HepG2 (cell line): ENCODE results near the gene B4GALT3. TPM values are rescaled to one million over a fixed set of nuclear protein-coding genes. Genes with fewer than 3 reads are reported as not detected.

Experiments
- CBFB ChIP-seq: sonication (generic); formaldehyde crosslinking; IDR thresholded peaks from 2 replicates; pipeline ENCODE4 v1.4.0; 2020; ENCODE audit warnings: missing genetic modification reagents
- PRDM10 ChIP-seq: sonication (generic); formaldehyde crosslinking; IDR thresholded peaks from 2 replicates; pipeline ENCODE4 v1.4.0; 2020; ENCODE audit warnings: low read depth, missing genetic modification reagents
- PRDM15 ChIP-seq: sonication (generic); formaldehyde crosslinking; IDR thresholded peaks from 2 replicates; pipeline ENCODE4 v1.4.0; 2020; ENCODE audit warnings: missing genetic modification reagents
- RARG ChIP-seq: sonication (generic); formaldehyde crosslinking; IDR thresholded peaks from 2 replicates; pipeline ENCODE4 v1.4.0; 2020; ENCODE audit warnings: low read depth, mild to moderate bottlenecking, missing genetic modification reagents
- SP4 ChIP-seq: sonication (generic); formaldehyde crosslinking; IDR thresholded peaks from 2 replicates; pipeline ENCODE4 v1.8.1; 2023; ENCODE audit warnings: mild to moderate bottlenecking, missing genetic modification reagents
- SPEN ChIP-seq: sonication (generic); formaldehyde crosslinking; IDR thresholded peaks from 2 replicates; pipeline ENCODE4 v1.5.1; 2020; ENCODE audit warnings: low read depth, mild to moderate bottlenecking, missing genetic modification reagents
- TFAP4 ChIP-seq: sonication (generic); IDR thresholded peaks from 2 replicates; pipeline ENCODE4 v1.6.1; 2016; ENCODE audit warnings: low read depth, borderline replicate concordance
- THAP8 ChIP-seq: sonication (generic); formaldehyde crosslinking; IDR thresholded peaks from 2 replicates; pipeline ENCODE4 v1.5.1; 2020; ENCODE audit warnings: missing genetic modification reagents, mild to moderate bottlenecking, borderline replicate concordance
- ZBTB20 ChIP-seq: sonication (generic); formaldehyde crosslinking; IDR thresholded peaks from 2 replicates; pipeline ENCODE4 v1.8.1; 2023; ENCODE audit warnings: missing genetic modification reagents, low read depth, mild to moderate bottlenecking, borderline replicate concordance
- ZNF616 ChIP-seq: sonication (generic); formaldehyde crosslinking; IDR thresholded peaks from 2 replicates; pipeline ENCODE4 v1.5.0; 2020; ENCODE audit warnings: low read depth, mild to moderate bottlenecking, missing genetic modification reagents
- ZNF788 ChIP-seq: sonication (generic); formaldehyde crosslinking; IDR thresholded peaks from 2 replicates; pipeline ENCODE4 v1.5.0; 2020; ENCODE audit warnings: mild to moderate bottlenecking, missing genetic modification reagents, borderline replicate concordance
- ZZZ3 ChIP-seq: sonication (generic); formaldehyde crosslinking; IDR thresholded peaks from 2 replicates; pipeline ENCODE4 v1.4.0; 2020; ENCODE audit warnings: missing genetic modification reagents, mild to moderate bottlenecking, borderline replicate concordance
- polyA plus RNA-seq, 8 experiments: library from polyadenylated mRNA; depleted of rRNA in 3 of 8; stranded (reverse) in 7 of 8; unstranded in 1 of 8; fragments of >200 nt; fragmentation: Illumina TruSeq in 4 of 8; extraction: Trizol in 4 of 8; gene quantifications; 2 replicates each; pipeline versions ENCODE4 v1.2.1 to v1.2.3, GENCODE V29; 2011 to 2016; ENCODE audit warnings: low read depth in 4 of 8, missing spikeins in 1 of 8, mixed read lengths in 1 of 8; ENCODE audit not compliant: insufficient read depth in 1 of 8
- total RNA-seq, 5 experiments: library from RNA; depleted of rRNA; stranded (reverse); fragments of >200 nt; fragmentation: Illumina TruSeq; extraction: Trizol; gene quantifications; 2 replicates each; pipeline ENCODE4 v1.2.3, GENCODE V29; 2016; ENCODE audit warnings: low read depth in 1 of 5
- TF ChIP-seq, protein P1 (sequence below): sonication (generic); formaldehyde crosslinking; IDR thresholded peaks from 2 replicates; pipeline ENCODE4 v1.8.0; 2022; ENCODE audit warnings: mild to moderate bottlenecking, missing genetic modification reagents; ENCODE audit not compliant: insufficient replicate concordance
- TF ChIP-seq, protein P2 (sequence below): sonication (generic); formaldehyde crosslinking; IDR thresholded peaks from 2 replicates; pipeline ENCODE4 v1.4.0; 2020; ENCODE audit warnings: missing genetic modification reagents

B4GALT3 gene
- total and polyA plus RNA-seq, 2 of the 13 experiments (the other 11 are each of a cell fraction or from before 2014, with no cell fraction given), result 35.6 to 40.4 TPM

DNA sequence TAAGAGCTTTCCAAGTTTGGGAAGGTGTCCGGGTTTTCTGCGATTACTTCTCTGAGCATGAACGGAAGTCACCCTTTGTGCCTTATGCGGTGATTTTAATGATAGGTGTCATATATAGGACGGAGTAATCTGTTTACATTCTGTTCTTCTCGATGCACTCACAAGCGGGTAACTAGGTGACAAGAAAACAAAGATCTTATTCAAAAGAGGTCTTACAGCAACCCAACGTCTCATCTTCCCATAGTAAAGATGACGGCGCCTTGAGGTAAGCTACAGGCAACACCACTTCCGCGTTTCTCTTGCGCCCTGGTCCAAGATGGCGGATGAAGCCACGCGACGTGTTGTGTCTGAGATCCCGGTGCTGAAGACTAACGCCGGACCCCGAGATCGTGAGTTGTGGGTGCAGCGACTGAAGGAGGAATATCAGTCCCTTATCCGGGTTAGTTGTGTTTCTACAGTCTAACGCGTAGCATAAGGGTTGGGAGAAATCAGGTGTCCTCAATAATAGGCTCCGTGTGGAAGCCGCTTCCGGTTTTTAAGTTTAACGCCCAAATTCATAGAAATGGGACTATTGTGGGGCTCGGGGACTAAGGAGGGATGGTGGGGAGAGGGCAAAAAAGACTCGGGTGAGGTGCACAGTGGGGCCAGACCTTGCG is 23.5 kb downstream of the B4GALT3 start, which contains the start of gene UFC1 (continued):
- TF ChIP-seq TFAP4 (no peak), ZNF788 (CRISPR knock-in tag) (0 out of 2 replicates have a peak, but pooled peaks have one; percentile 57), RARG (no peak), ZNF616 (no peak), SPEN (peak; percentile 52), ZBTB20 (CRISPR knock-in tag) (peak; percentile 68; the same call in 1 of the 2 replicates), CBFB (CRISPR knock-in tag) (no peak), ZZZ3 (CRISPR knock-in tag) (no peak), THAP8 (CRISPR knock-in tag) (no peak), PRDM15 (CRISPR knock-in tag) (no peak), PRDM10 (CRISPR knock-in tag) (0 out of 2 replicates have a peak, but pooled peaks have one; percentile 28), SP4 (CRISPR knock-in tag) (0 out of 2 replicates have a peak, but pooled peaks have one; percentile 26)
- TF ChIP-seq, protein P1, sequence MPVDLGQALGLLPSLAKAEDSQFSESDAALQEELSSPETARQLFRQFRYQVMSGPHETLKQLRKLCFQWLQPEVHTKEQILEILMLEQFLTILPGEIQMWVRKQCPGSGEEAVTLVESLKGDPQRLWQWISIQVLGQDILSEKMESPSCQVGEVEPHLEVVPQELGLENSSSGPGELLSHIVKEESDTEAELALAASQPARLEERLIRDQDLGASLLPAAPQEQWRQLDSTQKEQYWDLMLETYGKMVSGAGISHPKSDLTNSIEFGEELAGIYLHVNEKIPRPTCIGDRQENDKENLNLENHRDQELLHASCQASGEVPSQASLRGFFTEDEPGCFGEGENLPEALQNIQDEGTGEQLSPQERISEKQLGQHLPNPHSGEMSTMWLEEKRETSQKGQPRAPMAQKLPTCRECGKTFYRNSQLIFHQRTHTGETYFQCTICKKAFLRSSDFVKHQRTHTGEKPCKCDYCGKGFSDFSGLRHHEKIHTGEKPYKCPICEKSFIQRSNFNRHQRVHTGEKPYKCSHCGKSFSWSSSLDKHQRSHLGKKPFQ (CRISPR knock-in tag), result no peak
- TF ChIP-seq, protein P2, sequence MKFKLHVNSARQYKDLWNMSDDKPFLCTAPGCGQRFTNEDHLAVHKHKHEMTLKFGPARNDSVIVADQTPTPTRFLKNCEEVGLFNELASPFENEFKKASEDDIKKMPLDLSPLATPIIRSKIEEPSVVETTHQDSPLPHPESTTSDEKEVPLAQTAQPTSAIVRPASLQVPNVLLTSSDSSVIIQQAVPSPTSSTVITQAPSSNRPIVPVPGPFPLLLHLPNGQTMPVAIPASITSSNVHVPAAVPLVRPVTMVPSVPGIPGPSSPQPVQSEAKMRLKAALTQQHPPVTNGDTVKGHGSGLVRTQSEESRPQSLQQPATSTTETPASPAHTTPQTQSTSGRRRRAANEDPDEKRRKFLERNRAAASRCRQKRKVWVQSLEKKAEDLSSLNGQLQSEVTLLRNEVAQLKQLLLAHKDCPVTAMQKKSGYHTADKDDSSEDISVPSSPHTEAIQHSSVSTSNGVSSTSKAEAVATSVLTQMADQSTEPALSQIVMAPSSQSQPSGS (CRISPR knock-in tag), result no peak; the same call in 1 of the 2 replicates
